Endodermal cell (in vitro differentiated cells): Measurements from ENCODE around the gene MLF1. TPM values are rescaled to one million over a fixed set of nuclear protein-coding genes. Genes with fewer than 3 reads are reported as not detected.
A peak's percentile ranks its signal among the peaks of the same experiment; 100 is the strongest.

Experiments
- DNase-seq: peaks from one replicate; pipeline ENCODE4 v3.0.0-alpha.2; 2017
- H3K27ac ChIP-seq: 2 replicates; pipeline ENCODE4 v1.5.1; 2013; ENCODE audit warnings: mild to moderate bottlenecking, low read depth, low read length, moderate library complexity
- H3K27me3 ChIP-seq: 2 replicates; pipeline ENCODE4 v1.6.1; 2013; ENCODE audit warnings: mild to moderate bottlenecking, low read length, moderate library complexity; ENCODE audit not compliant: insufficient read depth, control insufficient read depth, poor library complexity, severe bottlenecking
- H3K36me3 ChIP-seq: 2 replicates; pipeline ENCODE4 v1.7.0; 2013; ENCODE audit warnings: mild to moderate bottlenecking, low read length, moderate library complexity; ENCODE audit not compliant: control insufficient read depth, insufficient read depth
- H3K4me1 ChIP-seq: one replicate; pipeline ENCODE4 v1.7.0; 2013; ENCODE audit warnings: low read length; ENCODE audit not compliant: control insufficient read depth, insufficient read depth
- H3K4me3 ChIP-seq: 2 replicates; pipeline ENCODE4 v1.5.1; 2013; ENCODE audit warnings: mild to moderate bottlenecking, low read length, moderate library complexity
- H3K9ac ChIP-seq: 2 replicates; pipeline ENCODE4 v1.6.1; 2013; ENCODE audit warnings: mild to moderate bottlenecking, low read length, moderate library complexity; ENCODE audit not compliant: poor library complexity, severe bottlenecking; ENCODE audit errors: extremely low read depth
- H3K9me3 ChIP-seq: 2 replicates; pipeline ENCODE4 v1.6.1; 2013; ENCODE audit warnings: mild to moderate bottlenecking, low read length, moderate library complexity; ENCODE audit not compliant: control insufficient read depth
- H3K27ac Mint-ChIP-seq: 2 replicates; pipeline ENCODE4 v1.8.0; 2020; ENCODE audit warnings: mixed read lengths
- H3K27me3 Mint-ChIP-seq: 2 replicates; pipeline ENCODE4 v1.8.0; 2021; ENCODE audit warnings: mild to moderate bottlenecking, mixed read lengths; ENCODE audit not compliant: insufficient read depth
- H3K36me3 Mint-ChIP-seq: 2 replicates; pipeline ENCODE4 v1.8.0; 2020; ENCODE audit warnings: low read depth, mixed read lengths
- H3K4me1 Mint-ChIP-seq: 2 replicates; pipeline ENCODE4 v1.8.0; 2020; ENCODE audit warnings: mixed read lengths
- H3K4me3 Mint-ChIP-seq: 2 replicates; pipeline ENCODE4 v1.8.0; 2020; ENCODE audit warnings: mild to moderate bottlenecking, moderate library complexity, mixed read lengths
- H3K9me3 Mint-ChIP-seq: 2 replicates; pipeline ENCODE4 v1.8.0; 2020; ENCODE audit warnings: mild to moderate bottlenecking, mixed read lengths
- CTCF ChIP-seq: fragments of 200-600 bp; sonication (generic); conservative IDR thresholded peaks from 2 replicates; pipeline ENCODE4 v1.5.0; 2021; ENCODE audit warnings: antibody characterized with exemption, mild to moderate bottlenecking
- WGBS, 2 experiments: methylation state at CpG; one replicate each; pipeline versions ENCODE4 v1.1.5 to v1.1.7; 2013; ENCODE audit warnings: missing lambda C conversion rate in 2 of 2, mixed read lengths in 1 of 2; ENCODE audit not compliant: insufficient coverage in 1 of 2, insufficient read length in 1 of 2; 5-methylcytosine and 5-hydroxymethylcytosine counted together
- long read RNA-seq, 4 experiments: library from polyadenylated mRNA in 2 of 4; library from RNA in 1 of 4; library from capped mRNA in 1 of 4; stranded (forward) in 3 of 4; unstranded in 1 of 4; transcript quantifications; one replicate each; pipeline ENCODE4 v2.0.0, GENCODE V29; 2020 to 2021; ENCODE audit warnings: inconsistent platforms in 1 of 4
- polyA plus RNA-seq, 2 experiments: library from polyadenylated mRNA; stranded (reverse); fragments of 50-300 nt; gene quantifications; one replicate each; pipeline ENCODE4 v1.2.3, GENCODE V29; 2013
- total RNA-seq, 2 donors: library from RNA; stranded (reverse); fragmentation: NEBNext Ultra II Directional in 1 of 2; extraction: Animal tissue kit (Norgen Biotek cat#: 25700) in 1 of 2; gene quantifications; 2 replicates in 1 of 2; 3 replicates in 1 of 2; pipeline ENCODE4 v1.2.1, GENCODE V29; 2021

The MLF1 gene, protein sequence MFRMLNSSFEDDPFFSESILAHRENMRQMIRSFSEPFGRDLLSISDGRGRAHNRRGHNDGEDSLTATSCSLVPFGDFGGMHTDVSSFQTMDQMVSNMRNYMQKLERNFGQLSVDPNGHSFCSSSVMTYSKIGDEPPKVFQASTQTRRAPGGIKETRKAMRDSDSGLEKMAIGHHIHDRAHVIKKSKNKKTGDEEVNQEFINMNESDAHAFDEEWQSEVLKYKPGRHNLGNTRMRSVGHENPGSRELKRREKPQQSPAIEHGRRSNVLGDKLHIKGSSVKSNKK
- total RNA-seq: 10 to 100 TPM; 19.3 to 43.8 TPM
- 26.9 TPM for polyA plus RNA-seq (2013, experiment 1 of 2)
- 32.8 TPM for polyA plus RNA-seq (2013, experiment 2 of 2)
- long read RNA-seq, experiment 1, transcript MLF1-201 (7 exons, 2,203 nt): major isoform, 17 of 28 reads
- long read RNA-seq, experiment 1, partial matches to known transcripts: 2 of 28 reads
- long read RNA-seq, experiment 1, other reads (novel, unspliced or antisense): 5 of 28 reads
- long read RNA-seq, experiment 2, transcript MLF1-202 (7 exons, 2,222 nt): minor isoform, 16 of 100 reads
- long read RNA-seq, experiment 2, transcript MLF1-201 (7 exons, 2,203 nt): major isoform, 68 of 100 reads
- long read RNA-seq, experiment 2, partial matches to known transcripts: 0 of 100 reads
- long read RNA-seq, experiment 2, other reads (novel, unspliced or antisense): 13 of 100 reads
- long read RNA-seq, experiment 3, transcript MLF1-202 (7 exons, 2,222 nt): minor isoform, 22 of 109 reads
- long read RNA-seq, experiment 3, transcript MLF1-210 (8 exons, 1,247 nt): minor isoform, 5 of 109 reads
- long read RNA-seq, experiment 3, transcript MLF1-201 (7 exons, 2,203 nt): major isoform, 67 of 109 reads
- long read RNA-seq, experiment 3, partial matches to known transcripts: 0 of 109 reads
- long read RNA-seq, experiment 3, other reads (novel, unspliced or antisense): 13 of 109 reads
- long read RNA-seq, experiment 4, transcript MLF1-210 (8 exons, 1,247 nt): minor isoform, 7 of 271 reads
- long read RNA-seq, experiment 4, transcript MLF1-201 (7 exons, 2,203 nt): major isoform, 181 of 271 reads
- long read RNA-seq, experiment 4, transcript MLF1-202 (7 exons, 2,222 nt): minor isoform, 41 of 271 reads
- long read RNA-seq, experiment 4, transcript MLF1-212 (6 exons, 787 nt): minor isoform, 9 of 271 reads
- long read RNA-seq, experiment 4, partial matches to known transcripts: 1 of 271 reads
- long read RNA-seq, experiment 4, other reads (novel, unspliced or antisense): 32 of 271 reads

DNA sequence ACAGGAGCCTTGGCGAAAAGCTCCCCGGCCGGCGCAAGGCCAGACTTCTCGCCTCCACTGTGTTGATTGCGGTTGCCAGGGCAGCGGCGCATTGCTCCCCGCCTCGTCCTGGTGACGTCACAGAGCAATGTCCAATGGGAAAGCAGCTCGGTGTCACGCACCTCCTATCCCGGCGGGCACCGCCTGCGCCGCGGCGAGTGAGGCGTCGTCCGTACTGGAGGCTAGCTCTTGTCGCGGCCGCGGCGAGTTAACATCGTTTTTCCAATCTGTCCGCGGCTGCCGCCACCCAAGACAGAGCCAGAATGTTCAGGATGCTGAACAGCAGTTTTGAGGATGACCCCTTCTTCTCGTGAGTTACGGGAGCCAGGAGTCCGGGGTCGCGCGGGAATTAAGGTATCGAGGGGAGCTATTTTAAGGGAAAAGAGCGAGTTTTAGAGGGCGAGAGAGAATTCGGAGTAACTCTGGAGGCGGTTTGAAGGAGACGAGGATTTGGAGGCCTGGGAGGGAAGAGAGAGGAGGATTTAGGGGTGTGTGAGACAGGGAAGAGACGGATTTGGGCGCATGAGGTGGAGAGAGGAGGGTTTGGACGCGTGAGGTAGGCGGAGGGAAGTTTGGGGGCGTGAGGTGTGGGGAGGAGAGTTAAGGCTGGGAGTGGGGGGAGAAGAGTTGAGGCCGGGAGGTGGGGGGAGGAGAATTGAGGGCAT, at the start of gene MLF1:
Gene MLF1 (plus strand): TSS at position 196 of the 704 bp plus-strand sequence. CDS start 107 bp downstream, at position 303.
- H3K27me3 Mint-ChIP-seq: peaks cover 36% of the 10 kb centered on the region
- Histone ChIP-seq H3K9me3 (no peaks in the 10 kb centered on the region), H3K27me3 (peaks cover 20% of the 10 kb centered on the region), H3K27ac (peak within 1 kb of the TSS; percentile 80), H3K9ac (peak within 1 kb of the TSS; percentile 95), H3K4me3 (peak within 1 kb of the TSS; percentile 95), H3K4me1 (no peaks in the 10 kb centered on the region), H3K36me3 (no peaks in the 10 kb centered on the region)
- H3K9me3 Mint-ChIP-seq: peaks cover 5% of the 10 kb centered on the region
- no peaks in the 10 kb centered on the region for H3K36me3 Mint-ChIP-seq
- WGBS, 2 experiments: 5 to 9% methylated on average over 25 to 51 of the region's 51 CpGs
- DNase-seq: peak; percentile 99
- H3K4me1 Mint-ChIP-seq: peaks cover 1% of the 10 kb centered on the region
- peak within 1 kb of the TSS; percentile 89 for H3K27ac Mint-ChIP-seq
- peak within 1 kb of the TSS; percentile 72 for H3K4me3 Mint-ChIP-seq
- no peak for TF ChIP-seq CTCF

- Mint-ChIP-seq H3K27ac (no peak overlapping the region), H3K9me3 (peaks cover 6% of the 10 kb centered on the region), H3K4me3 (no peak overlapping the region), H3K36me3 (peaks cover under 1% of the 10 kb centered on the region), H3K4me1 (no peaks in the 10 kb centered on the region), H3K27me3 (no peaks in the 10 kb centered on the region)
- H3K27ac ChIP-seq: no peak overlapping the region
- H3K9ac ChIP-seq: no peak overlapping the region
- no peaks in the 10 kb centered on the region for H3K27me3 ChIP-seq
- WGBS, 2 experiments: 88 to 89% methylated on average over 3 to 4 of the region's 4 CpGs
- H3K9me3 ChIP-seq: peaks cover under 1% of the 10 kb centered on the region
- no peak overlapping the region for H3K4me3 ChIP-seq
- TF ChIP-seq CTCF: no peak
- H3K36me3 ChIP-seq: no peaks in the 10 kb centered on the region
- no peak for DNase-seq
- no peaks in the 10 kb centered on the region for H3K4me1 ChIP-seq
Observed at GRCh38 chr3:158522221-158523136, 48.5 kb upstream of the MLF1 start.
